Occipital lobe (tissue), 2 donors: Measurements from ENCODE around the gene CFAP65. TPM values are rescaled to one million over a fixed set of nuclear protein-coding genes. Genes with fewer than 3 reads are reported as not detected.

ENCODE experiments used
- DNase-seq: peaks from one replicate; lab custom pipeline; 2025; lab: John Stamatoyannopoulos, UW
- total RNA-seq: library from RNA; depleted of rRNA; stranded (reverse); fragments of >200 nt; gene quantifications from one replicate; pipeline ENCODE4 v1.2.3, GENCODE V29; 2014

CFAP65 gene
- total RNA-seq, 1 donor from 2014 or later = 0.16 TPM

DNA sequence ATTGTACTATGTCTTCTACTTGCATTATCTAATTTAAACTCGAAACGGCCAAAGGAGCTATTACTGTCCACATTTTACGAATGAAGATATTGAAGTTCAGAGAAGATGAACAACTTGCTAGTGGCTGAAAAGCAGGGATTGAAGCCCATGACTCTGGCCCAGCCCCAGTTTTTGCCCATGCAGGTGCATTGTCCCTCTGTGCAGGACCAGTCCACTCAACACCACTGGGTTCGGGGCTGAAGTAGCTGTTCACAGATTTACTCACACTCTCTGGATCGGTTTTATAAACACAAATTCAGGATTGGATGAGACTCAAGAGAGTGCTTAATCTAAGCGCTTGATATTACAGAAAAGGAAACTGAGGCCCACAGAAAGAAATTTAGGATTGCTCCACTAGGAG is 20.8 kb upstream of the CFAP65 start:
- DNase-seq = no peak

DNA sequence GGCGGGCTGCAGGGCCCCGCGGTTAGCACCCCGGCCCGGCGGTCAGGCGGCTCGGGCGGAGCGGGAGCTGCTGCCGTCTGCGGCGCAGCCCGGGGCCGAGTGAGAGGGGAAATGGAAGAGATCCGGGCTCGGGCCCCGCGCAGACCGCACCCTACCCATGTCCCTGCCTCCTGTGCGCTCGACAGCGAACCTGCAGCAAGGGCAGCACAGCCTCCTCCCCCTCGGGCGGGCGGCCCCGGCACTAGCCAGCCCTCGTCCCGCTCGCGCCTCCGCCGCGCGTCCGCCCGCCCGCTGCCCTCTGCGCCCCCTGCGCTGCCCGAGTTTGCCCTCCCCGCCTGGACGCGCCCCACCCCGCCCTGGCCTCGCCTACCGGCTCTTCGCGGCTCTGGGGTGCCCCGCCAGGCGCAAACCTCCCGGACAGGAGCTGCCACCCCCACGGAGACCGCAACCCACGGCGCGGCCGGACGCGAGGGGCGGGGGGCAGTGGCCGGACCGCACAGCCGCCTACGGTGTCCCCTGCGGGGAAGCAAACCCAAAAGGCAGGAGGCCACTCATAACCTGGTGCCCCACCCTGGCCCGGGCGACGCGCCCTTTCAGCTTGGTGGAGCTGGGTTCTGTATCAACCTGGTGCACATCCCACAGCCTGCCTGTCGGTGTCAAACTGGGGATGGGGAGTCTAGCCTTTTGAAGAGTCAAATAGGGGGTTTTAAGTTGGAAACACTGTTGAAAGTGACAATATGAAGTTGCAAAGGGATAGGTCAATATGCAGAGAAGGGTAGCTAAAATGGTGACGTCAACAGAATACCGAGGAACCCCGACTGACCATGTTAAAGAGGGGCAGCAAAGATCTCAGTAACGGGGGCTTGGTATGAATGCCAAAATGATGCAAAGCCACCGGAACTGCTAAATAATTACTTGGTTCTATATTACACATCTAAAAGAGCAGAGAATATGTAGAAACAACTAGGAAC is 19.8 kb upstream of the CFAP65 start, which contains the start of gene IHH:
Gene IHH, minus strand, starts transcription at position 101 of the 971 bp plus-strand sequence. CDS start 454 bp downstream, outside the sequence.
- no peak for DNase-seq

DNA sequence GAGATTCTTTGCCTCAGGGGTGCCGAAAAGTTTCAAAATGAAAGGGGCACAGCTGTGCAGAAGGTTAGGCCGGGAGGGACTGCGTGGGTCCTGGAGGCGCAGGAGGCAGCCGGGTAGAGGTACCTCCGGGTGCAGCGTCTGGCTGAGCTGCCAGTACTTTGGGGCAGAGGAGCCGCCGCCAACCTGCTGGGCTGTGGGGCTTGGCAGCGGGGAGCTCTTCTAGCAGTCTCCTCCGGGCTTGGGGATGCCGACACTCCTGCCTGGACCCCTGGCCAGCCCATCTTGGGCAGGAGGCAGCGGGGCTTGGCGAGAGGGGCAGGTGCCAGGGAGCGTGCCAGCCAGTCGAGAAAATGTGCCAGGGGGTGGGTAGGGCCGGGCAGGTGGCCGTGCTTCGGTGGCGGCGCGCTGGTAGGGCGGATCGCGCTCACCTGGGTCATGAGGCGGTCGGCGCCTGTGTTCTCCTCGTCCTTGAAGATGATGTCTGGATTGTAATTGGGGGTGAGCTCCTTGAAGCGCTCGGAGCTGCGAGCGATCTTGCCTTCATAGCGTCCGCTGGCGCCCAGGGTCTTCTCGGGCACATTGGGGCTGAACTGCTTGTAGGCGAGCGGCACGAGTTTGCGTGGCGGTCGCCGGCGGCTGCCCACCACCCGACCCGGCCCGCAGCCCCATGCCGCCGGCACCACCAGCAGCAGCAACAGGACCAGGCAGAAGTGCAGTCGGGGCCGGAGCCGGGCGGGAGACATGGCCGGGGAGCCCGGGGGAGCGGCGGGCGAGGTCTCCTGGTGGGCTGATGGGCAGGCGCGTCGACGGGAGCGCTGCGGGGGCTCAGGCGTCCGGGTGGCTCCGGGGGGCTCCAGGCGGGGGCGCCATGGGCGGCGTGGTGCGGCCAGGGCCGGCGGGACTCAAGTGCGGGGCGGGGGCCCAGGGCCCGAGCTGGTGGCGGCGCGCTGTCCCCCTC is 18.7 kb upstream of the CFAP65 start:
- no peak for DNase-seq

DNA sequence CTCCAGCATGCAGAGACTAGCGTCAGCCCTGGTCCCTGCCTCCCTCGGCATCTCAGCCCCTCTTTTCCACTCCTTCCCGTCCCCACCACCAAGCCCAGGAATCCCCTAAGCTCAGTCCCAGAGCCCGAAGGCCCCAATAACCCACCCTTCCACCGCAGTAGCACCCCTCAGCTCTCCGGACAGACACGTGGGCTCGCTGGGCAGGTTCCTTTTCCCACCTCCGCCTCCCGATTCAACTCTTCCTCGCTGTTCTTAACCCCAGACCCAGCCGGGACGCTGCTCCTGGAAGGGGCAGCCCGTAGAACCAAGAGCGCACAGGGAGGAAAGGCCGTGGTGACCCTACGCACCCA is 18.0 kb upstream of the CFAP65 start:
- DNase-seq = no peak

DNA sequence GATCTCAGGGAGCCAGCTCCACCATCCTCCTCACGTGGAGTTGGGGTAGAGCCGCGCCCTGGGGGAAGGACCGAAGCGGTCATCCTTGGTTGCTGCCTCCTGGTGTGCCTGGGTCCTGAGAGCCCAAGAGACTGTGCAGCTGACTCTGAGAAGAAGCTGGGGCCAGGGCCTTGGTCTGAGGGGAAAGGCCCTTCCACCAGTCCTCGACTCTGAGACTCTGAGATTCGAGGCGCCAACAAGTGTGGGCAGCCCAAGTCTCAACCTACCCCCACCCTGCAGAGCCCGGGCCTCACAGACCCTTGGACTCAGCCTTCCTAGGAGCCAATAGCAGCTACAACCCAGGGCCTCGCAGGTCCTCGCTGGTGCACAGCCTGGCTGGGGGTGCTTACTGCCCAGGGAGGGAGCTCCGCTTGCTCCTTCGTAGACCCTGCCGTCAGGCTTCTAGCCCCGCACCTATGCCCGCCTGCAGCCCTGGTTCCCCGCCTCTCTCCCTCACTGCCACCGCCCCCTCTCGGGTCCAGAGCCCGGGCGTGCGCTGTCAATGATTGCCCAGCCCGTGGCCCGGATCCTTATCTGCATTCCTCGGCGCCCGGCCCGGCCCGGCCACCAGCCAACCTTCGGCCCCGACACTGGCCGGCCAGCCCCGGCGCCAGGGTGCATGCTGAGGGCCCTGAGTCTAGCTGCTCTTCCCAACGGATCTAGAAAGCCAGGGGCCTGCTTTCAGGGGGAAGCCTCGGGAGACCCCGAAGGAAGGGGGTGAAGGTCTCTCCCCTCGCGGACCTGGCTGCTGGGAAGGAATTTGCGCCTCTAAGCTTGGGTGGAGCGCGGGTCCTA is 17.4 kb upstream of the CFAP65 start:
- DNase-seq = no peak

DNA sequence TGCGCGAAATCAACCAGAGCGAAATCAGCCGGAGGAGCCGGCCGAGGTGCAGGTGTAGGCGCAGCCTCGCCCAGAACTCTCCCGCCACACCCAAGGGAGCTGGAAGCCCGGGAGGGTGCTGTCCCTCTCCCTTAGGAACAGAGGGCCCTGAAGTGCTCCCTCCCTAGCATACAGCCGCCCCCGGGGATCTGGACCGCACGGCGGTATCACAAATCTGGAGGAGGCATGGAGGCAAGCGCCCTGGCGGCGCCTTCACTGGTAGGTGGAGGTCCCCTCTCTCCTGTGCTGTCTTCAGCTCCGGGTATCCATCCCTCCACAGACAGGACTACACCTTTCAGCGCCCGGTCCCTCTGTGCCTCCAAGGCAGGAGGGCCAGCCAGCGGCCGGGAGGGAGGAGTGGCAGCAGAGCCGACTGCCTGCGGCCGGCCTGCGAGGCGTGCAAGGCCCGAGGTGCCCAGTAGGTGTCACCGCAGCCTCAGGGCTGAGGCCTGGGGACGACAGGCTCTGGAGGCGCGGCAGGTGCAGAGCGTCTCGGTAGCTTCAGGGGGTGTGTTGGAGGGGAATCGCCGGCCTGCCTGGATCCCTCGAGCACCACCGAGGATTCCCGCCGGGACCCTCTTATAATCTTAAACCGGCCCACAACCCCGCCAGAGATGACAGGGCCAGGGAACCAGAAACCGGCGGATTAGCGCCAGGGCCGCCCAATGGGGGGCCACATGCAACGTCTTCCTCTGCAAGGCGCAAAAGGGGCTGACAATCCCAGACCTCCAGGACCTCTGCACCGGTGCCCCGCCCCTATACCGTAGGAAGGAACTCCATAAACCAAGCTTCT is 16.6 kb upstream of the CFAP65 start:
- peak; percentile 72 for DNase-seq

DNA sequence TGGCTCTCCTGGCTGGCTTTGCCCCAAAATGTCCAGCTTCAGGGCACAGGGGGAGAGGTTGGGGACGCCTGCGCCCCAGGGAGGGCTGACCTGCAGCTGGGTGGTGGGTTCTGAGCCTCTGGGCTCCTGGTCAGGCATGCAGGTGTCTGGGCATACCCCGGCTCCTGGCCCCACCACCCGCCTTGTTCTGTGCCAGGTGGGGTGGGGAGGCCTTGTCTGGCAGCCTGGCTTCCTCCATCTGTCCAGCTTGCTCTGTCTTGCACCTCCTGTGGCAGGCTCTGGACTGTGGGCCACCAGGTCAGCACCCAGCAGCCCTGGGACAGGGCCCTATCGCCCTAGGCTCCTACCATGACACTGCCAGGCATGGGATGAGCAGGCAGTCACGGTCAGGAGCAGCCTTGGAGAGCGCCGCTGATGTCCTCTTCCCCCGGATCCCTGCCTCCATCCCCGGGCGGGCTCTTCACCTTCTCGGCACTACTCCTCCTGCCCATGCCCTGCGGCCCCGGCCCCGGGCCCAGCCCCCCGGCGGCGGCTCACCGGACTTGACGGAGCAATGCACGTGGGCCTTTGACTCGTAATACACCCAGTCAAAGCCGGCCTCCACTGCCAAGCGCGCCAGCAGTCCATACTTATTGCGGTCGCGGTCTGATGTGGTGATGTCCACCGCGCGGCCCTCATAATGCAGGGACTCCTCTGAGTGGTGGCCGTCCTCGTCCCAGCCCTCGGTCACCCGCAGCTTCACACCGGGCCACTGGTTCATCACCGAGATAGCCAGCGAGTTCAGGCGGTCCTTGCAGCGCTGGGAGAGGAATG is 15.8 kb upstream of the CFAP65 start:
- no peak for DNase-seq

DNA sequence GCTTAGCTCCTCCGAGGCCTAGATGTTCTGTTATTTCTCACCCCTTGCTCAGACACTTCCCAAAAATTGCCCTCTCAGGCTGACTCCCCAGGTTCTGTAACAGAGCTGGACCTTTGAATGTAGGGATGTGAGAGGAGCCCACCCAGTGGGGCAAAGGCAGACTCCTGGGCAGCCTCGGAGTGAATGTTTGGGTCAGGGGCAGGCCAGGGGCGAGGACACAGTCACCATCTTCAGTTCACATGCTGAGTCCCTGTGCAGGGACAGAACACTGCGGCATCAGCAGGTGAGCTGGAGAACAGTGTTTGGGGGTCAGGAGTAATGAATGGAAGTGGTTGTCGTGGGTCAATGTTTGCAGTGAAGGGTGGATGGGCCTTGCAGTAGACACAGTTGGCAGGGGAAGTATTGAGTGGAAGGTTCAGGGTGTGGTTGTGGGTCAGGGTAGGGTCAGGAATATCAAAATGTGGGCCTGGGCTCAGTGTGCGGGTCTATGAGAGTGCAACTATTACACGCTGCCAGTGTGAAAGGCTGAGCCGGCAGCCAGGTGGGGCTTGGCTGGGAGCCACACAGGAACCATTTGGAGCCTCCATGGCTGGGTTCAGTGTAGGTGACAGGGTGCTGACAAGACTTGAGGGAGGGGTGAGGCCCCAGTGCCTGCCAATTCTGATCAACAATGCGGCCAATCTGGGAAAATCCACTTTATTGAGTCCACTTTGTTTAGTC is 15.0 kb upstream of the CFAP65 start:
- no peak for DNase-seq

DNA sequence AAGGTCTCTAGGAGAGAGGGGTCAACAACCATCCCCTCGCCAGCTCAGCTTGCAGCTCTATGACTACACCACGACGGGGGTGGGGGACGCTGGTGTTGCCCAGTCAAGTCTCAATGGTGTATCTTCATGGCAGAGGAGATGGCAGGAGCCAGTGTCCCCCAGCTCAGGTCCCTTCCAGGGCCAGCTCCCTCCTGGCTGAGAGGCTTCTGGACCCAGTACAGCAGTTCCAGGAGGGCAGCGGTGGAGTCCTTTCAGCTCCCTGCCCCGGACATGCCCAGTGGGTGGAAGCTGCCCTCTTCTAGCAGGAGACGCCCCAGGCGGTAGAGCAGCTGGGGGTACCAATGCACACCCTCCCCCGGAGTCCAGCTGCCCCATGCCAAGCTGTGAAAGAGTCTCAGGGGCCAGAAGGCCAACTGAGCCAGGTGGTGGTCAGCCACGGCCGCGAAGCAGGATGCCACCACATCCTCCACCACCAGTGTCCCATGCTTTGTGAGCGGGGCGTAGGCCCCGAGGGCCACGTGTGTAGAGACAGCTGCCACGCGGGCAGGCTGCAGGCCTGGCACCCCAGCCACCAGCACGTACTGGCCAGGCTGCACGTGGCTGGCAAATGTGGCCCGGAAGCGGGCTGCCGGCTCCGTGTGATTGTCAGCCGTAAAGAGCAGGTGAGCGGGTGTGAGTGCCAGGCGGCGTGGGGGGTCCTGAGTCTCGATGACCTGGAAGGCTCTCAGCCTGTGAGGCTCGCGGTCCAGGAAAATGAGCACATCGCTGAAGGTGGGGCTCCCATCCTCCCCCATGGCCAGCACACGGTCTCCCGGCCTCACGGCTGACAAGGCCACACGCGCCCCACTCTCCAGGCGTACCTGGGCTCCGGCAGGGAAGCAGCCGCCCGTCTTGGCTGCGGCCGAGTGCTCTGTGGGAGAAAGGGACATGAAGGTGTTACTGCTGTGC is 13.9 kb upstream of the CFAP65 start:
- no peak for DNase-seq

DNA sequence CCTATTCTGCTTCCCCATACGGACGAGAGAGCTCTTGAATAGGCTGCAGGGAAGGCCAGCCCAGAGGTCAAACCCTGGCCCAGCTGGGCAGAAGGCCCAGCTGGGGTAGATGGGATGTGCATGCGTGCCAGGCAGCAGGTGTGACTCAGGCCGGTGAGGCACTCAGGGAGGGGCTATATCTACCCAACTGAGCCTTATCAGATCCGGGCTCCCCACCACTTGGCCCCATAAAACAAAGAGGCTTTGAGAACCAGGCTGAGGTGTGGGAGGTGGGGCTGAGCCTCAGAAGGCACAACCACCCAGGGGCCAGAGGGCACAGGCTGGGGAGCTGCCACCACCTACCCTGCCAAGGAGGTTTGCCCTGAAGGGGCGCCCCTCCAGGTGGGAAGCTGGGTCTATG is 8.0 kb upstream of the CFAP65 start:
- no peak for DNase-seq

DNA sequence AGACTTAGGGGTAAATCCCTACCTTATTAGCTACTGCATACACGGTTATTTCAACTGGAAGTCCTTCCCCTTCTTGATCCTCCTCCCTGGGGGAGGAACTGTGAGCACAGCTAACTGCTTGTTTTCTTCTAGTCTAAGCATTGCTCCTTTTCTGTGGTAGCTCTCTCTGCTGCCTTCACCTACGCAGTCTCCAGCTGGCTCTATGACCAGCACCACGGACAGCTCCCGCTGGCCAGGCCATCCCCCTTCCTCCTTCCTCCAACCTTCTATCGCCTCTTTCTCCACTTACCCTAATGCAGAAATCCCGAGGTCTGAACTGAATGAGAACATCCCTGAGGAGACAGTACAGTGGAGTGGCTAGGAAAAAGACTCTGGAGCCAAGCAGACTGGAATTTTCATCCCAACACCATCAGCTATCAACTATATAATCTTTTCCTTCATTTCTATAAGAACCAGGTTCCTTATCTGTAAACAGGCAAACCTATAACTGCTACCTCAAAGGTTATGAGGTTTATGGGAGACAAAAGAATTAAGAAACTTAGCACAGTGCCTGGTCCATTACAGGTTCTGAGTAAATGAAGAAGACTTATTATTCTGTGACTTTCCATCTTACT is 4.7 kb upstream of the CFAP65 start:
- no peak for DNase-seq

DNA sequence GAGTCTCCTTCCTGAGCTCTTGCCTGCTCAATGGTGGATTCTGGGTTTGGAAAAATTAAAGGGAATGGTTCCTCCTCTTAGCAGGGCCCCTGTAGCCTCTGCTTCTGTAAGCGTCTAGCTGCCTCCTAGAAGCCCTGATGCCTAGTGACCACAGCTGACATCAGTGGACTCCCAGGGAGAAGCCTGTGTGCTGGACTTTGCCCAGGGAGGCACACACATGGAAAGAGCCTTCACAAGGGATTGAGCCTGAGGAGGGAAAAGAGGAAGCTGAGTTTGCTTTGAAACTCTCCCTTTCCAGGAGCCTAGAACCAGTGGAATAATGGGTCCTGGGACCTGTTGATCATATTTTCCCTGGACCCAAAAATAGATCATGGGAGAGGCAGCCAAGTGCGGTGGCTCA is 1.4 kb upstream of the CFAP65 start:
- no peak for DNase-seq

DNA sequence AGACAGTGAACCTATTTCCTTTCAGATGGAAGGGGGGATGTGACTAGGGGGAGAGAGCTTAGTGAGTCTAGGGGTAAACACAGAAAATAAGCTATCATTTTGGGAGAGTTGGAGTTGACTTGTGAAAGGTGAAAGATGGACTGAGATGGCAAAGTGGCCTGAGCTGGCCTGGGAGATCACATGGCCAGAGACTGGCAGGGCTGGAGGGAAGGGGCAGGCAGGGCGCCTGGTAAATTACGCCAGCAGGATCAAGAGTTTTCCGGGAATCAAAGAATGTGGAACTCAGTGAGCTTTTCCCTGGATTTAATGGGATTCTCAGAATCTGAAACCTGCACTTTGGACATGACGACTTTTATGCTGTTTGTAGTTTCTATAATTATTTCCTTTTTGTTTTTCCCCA is 841 bp upstream of the CFAP65 start:
- DNase-seq = no peak

DNA sequence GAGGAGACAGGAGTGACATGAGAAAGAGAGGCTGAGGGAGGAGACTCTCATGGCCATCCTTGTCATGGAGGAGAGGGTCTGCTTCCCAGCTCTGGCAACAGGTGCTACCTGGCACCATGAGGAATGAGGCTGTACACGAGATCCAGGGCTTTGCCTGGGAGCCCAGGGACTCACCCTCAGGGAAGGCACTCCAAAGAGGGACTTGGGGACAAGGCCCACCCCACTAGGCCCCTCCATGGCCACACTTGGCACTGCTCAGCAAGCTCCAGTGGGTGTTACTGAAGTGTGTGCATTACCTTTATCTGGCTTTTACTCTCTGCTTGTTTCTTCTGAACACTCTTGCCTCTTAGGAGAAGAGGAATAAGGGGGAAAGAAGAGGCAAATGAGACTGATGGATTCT is 2.7 kb downstream of the CFAP65 start:
- DNase-seq = no peak

DNA sequence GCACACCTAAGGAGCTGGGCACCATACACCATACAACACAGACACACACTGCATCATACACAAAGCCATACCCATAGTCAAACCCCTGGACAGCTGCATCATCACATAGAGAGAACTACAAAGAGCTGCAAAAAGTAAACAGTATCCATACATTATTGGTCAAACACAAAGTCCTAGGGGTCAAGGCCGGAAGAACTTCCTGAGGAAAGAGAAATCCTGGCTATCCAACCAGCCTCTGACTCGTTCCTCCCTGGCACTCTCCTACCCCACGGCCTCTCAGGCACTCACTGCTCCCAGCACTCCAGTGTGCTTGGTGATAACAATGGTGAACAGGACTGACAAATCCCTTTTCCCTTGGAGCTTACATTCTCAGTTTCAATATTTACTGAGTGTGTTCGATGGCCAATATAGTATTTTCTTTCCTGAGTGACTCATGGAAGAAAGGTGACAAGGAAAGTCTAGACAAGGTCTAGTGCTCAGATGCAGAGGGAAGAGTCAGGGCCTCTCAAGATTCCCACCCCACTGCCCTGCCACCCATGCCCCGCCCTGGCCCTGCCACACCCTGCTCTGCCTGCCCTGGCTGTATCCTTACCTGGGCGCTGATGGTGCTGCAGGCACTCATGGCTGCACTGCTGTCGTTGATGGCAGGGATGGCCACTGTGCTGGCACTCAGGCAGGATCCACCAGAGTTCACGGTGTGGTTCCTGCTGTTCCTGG is 3.4 kb downstream of the CFAP65 start:
- DNase-seq = no peak

DNA sequence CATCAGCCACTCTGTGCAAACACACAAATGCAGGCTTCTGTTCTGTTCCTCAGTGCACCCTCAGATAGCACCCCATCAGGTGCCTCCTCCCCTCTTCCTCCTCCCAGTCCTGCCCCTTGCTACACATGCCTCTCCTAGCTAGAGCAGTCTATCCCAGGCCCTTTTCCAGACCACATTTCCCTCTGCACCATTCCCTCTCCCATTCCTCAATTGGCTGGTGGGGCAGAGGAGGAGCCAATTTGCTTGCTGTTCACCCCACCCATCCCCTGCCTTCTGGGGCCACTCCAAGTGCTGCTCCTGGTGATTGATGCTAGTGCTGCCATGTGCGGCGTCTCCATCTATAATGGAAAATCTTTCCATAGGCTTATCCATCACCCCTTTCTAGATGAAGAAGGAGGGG is 5.4 kb downstream of the CFAP65 start:
- no peak for DNase-seq

DNA sequence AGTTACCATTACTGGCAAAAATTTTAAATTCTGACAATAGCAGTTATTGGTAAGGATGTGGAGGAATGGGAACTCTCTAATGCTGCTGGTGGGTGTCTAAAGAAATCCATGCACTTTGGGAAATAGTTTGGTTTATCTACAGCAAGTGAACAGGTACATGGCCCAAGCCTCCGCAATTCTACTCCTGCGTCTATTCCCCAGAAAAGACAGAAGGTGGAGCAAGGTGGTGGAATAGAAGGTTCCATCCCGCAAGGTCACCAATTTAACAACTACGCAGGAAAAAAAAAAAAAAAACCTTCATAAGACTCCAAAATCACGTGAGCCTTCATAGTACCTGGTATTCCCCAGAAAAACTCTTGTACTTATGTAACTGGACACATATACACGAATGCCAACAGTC is 6.5 kb downstream of the CFAP65 start:
- no peak for DNase-seq
